Mesenteric fat pad (tissue), 1 donor: ENCODE measurements around the gene HNRNPR. TPM values are rescaled to one million over a fixed set of nuclear protein-coding genes. Genes with fewer than 3 reads are reported as not detected.
A peak's percentile ranks its signal among the peaks of the same experiment; 100 is the strongest.
"Not testable (repeated sequence)": the region's sequence is repeated elsewhere in the genome, so short reads cannot be mapped to it uniquely, and the experiment has no call there.

ENCODE experiments used
- DNase-seq: peaks from one replicate; pipeline ENCODE4 v3.0.0-alpha.2; 2020; ENCODE audit warnings: low spot score
- long read RNA-seq: library from polyadenylated mRNA; unstranded; transcript quantifications from one replicate; pipeline ENCODE4 v2.0.0, GENCODE V29; 2020
- total RNA-seq: library from RNA; stranded (reverse); fragmentation: NEBNext Ultra II Directional; extraction: Animal tissue kit (Norgen Biotek cat#: 25700); gene quantifications from one replicate; pipeline ENCODE4 v1.2.1, GENCODE V29; 2021
- donor health status: DM: yes; HTN: yes; CAD: no.

HNRNPR gene
- 111 TPM for total RNA-seq
- long read RNA-seq, full-length matches to known transcripts: 31 of 254 reads
- long read RNA-seq, partial matches to known transcripts: 115 of 254 reads
- long read RNA-seq, other reads (novel, unspliced or antisense): 108 of 254 reads

- DNase-seq: peak; percentile 100
Observed at GRCh38 chr1:23344111-23344986, at the start of gene HNRNPR. TSS of gene HNRNPR (minus strand) at chr1:23344284. CDS start at chr1:23341008, 3,276 bp downstream.

DNA sequence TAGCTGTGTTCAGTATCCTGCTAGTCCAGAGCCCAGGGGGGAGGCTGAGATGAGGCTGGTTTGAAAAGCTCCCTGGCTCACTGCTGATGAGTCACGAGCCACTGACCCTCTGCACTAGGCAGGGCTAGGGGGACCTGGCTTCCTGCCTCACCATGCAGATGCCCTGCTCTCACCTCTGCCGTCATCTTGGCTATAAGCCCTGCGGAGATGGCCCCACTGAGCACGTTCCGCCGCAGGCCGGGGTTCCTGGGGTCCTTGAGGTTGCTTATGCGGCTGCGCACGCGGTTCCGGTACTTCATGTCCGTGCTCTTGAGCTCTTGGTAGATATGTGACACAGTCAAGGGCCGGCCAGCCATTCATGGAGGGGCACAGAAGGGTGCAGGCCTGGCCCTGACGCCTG, 49.6 kb upstream of the HNRNPR start:
- peak; percentile 90 for DNase-seq

GRCh38 chr1:23392125-23392855, 48.2 kb upstream of the HNRNPR start:
- no peak for DNase-seq

GRCh38 chr1:23389837-23390321, 45.8 kb upstream of the HNRNPR start:
- DNase-seq: no peak

DNA sequence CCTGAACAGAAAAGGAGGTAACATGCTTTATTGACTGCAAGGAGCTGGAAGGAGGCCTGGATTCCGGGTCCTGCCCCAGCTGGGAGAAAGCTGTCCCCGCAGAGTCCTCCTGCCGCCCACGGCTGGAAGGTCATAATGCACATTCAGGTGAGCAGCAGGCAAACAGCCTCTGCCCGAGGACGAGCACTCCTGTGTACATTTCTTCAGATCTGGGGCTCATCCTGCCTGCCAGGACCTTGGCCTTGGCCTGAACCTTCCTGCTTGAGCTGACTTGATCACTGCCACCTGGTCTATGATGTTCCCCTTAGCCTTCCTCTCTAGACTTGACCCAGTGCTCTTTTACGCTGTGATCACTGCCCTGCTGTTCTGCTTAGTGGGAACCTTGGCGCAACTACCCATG, 43.4 kb upstream of the HNRNPR start:
- DNase-seq: no peak

GRCh38 chr1:23385119-23385621, 41.1 kb upstream of the HNRNPR start:
- no peak for DNase-seq

DNA sequence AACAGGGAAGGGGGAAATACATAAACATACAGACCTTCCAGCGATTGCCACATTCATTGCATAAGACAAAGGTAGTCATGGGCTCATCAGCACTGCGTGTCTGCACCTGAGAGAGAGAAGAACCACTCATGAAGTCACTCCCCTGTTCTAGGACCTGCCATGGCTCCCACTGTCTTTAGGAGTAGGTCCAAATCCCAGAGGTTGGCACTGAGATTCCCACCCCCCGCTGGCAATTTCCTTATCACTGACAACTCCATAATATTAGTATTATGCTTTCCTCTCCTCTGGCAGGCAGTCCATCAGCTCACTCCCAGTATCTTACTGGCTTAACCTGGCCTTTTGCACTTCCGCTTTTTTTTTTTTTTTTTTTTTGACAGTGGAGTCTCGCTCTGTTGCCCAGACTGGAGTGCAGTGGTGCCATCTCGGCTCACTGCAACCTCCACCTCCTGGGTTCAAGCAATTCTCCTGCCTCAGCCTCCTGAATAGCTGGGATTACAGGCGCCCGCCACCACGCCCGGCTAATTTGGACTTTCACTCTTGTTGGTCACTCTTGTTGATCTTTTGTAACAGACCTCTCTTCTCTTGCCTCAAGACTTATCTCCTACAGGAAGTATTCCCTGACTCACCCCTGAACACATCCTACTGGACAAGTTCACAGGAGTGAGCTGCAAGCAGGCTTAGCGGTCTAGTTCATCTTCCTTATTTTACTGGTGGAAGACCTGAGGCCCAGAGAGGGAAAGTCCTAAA, 40.4 kb upstream of the HNRNPR start:
- DNase-seq: no peak

DNA sequence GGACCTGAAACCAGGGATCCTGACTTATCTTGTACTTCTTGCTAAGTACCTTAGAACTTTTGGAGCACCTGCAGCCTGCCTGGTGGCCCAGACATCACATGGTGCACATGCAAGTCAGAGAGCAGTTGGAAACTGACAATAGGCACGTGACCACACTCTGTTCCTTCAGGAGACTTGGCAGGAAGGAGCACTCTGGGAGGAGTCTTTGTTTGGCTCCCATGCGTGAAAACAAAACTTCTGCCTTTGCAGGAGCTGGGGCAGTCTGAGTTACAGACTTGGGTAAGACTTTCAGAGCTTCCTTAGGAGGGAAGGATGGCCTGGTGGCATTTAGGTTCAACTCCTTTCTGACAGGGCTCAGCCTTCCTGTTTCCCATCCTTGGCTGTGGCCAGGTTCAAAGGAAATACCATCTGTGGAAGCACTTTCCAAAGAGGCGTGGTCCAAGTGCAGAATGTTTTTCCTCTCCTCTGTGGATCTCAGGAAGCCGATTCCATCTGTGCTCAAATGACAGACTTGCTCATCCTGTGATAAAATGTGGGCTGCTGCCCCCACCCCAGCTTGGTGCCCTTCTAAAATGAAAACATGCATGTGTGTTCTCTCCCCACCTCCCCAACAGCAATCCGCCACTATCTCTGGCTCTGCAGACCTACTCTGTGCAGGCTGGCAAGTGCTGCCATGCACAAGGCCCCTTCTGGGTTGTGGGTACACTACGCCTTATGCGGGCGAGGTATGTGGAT, 39.7 kb upstream of the HNRNPR start:
- no peak for DNase-seq

DNA sequence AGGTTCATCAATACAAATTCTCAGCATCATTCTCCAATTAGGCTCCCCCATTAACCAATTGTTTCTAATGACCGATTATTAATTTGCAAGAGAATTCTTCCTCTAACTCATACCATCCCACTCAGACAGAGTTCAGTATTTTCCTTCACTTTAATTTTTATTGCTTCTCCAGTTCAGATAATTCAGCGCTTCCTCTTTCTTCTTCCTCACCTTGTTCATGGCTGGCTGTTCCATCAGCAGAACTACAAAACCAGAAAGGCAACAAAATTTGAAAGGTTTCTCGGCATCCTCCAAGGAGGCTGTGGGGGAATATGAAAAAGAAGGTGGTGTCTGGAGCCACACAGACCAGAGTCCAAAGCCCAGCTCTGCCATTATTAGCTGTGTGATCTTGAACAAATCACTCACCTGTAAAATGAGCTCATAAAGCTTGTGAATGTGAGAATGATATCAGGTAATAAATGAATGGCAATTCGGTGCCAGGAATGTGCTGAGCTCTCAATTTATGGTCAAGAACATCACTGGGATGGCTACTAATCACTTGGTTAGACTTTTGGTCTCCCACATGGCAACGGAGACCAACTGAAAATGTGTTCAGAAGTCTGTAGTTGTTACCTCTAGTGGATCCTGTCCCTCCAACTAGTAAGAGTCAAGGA, 37.3 kb upstream of the HNRNPR start:
- DNase-seq: no peak

DNA sequence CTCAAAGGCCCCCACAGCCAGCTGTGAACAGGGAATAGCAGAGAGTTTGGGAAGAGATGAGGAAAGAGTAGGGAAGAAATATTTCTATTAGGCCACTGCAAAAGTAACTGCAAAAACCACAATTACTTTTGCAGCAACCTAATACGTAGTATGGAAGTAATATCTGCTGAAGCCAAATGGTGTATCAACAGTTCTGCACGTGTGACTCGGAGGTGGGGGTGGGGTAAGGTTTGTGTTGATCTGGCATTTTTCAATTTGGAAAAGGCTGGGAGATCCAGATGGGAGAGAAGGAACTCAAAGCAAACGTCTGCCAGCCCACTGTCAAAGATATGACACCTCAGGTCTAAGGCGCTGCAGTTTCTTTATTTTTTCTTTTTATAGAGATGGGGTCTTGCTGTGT, 36.6 kb upstream of the HNRNPR start:
- DNase-seq: no peak

DNA sequence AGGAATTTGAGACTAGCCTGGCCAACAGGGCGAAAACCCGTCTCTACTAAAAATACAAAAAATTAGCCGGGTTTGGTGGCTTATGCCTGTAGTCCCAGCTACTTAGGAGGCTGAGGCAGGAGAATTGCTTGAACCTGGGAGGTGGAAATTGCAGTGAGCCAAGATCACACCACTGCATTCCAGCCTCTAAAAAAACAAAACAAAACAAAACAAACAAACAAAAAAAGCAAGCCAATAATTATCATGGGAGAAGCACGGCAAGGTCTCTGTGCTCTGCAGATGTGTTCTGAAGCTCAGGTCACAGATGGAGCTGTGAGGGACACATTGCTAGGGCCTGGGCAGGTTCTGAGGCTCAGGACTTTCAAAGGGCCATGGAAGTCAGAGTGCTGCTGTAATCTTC, 36.2 kb upstream of the HNRNPR start:
- DNase-seq: not testable (repeated sequence)

GRCh38 chr1:23376890-23377811, 33.1 kb upstream of the HNRNPR start:
- DNase-seq: no peak

GRCh38 chr1:23374079-23374735, 30.1 kb upstream of the HNRNPR start:
- DNase-seq: not testable (repeated sequence)

GRCh38 chr1:23371987-23372880, 28.1 kb upstream of the HNRNPR start:
- DNase-seq: no peak

GRCh38 chr1:23370709-23371584, 26.9 kb upstream of the HNRNPR start:
- no peak for DNase-seq

GRCh38 chr1:23370330-23370708, 26.2 kb upstream of the HNRNPR start:
- DNase-seq: no peak
